ENCODE results near the gene NEU2. TPM values are rescaled to one million over a fixed set of nuclear protein-coding genes. Genes with fewer than 3 reads are reported as not detected.

The NEU2 gene
- total and polyA plus RNA-seq, 3 experiments from 2014 or later, result not detected

GRCh38 chr2:233084488-233084887 is 52.0 kb downstream of the NEU2 start:
- H3K9me3 ChIP-seq (ENCODE audit: low read length), result no peaks in the 10 kb centered on the region
- H3K27ac ChIP-seq (ENCODE audit: low read depth, low read length), result peak overlapping the region; percentile 66
- H3K4me1 ChIP-seq (ENCODE audit: insufficient read depth, low read length), result peaks cover 77% of the 10 kb centered on the region
- no peaks in the 10 kb centered on the region for H3K27me3 Mint-ChIP-seq
- peaks cover 11% of the 10 kb centered on the region for H3K36me3 ChIP-seq (ENCODE audit: insufficient read depth, low read length)
- no peaks in the 10 kb centered on the region for H3K27me3 ChIP-seq (ENCODE audit: insufficient read depth, low read length, poor library complexity, severe bottlenecking)
- DNase-seq, result peak in 4 of 5 donors; percentile 30 to 71 (median 56)
- H3K4me3 ChIP-seq (ENCODE audit: low read length), result peak overlapping the region; percentile 35
- H3K36me3 Mint-ChIP-seq, result peaks cover 15 to 72% (median 31%) of the 10 kb centered on the region in 3 donors
- H3K4me3 Mint-ChIP-seq, result peak overlapping the region; percentile 80 to 91 (median 87)
- H3K9me3 Mint-ChIP-seq, result no peaks in the 10 kb centered on the region
- POLR2A ChIA-PET, result interaction anchor here (0.9 to 4.6 kb wide), 4 partner anchors 9 to 167 kb away, joined by 3 to 43 read pairs (median 9); partner anchors contain the start of genes ATG16L1 and INPP5D
- peaks cover 89 to 98% (median 97%) of the 10 kb centered on the region in 3 donors for H3K4me1 Mint-ChIP-seq
- H3K27ac Mint-ChIP-seq, result peak overlapping the region; percentile 95 to 99 (median 98)
- CTCF ChIA-PET, result interaction anchor here (0.9 to 3.9 kb wide), 4 partner anchors 15 to 31 kb away, joined by 3 to 27 read pairs (median 10); partner anchors contain the start of gene INPP5D

Other genes with a start within 250 kb of the NEU2 start
- 1 to 10 TPM; 1.5 to 2.5 TPM for gene SNORC, start 162.4 kb upstream of the NEU2 start, total RNA-seq
- gene SNORC, start 162.4 kb upstream of the NEU2 start, polyA plus RNA-seq, result not detected
- gene NGEF, start 19.4 kb upstream of the NEU2 start, total RNA-seq, result under 1 TPM in 1 of 2 experiments, not detected in 1; 0.38 TPM
- not detected for gene NGEF, start 19.4 kb upstream of the NEU2 start, polyA plus RNA-seq
- 10 to 100 TPM; 49.3 to 51.0 TPM for gene INPP5D, start 27.7 kb downstream of the NEU2 start, total RNA-seq
- 146 TPM for gene INPP5D, start 27.7 kb downstream of the NEU2 start, polyA plus RNA-seq
- 10 to 100 TPM; 32.0 to 34.2 TPM for gene ATG16L1, start 219.0 kb downstream of the NEU2 start, total RNA-seq
- gene ATG16L1, start 219.0 kb downstream of the NEU2 start, polyA plus RNA-seq, result 19.5 TPM